Activated CD8-positive, alpha-beta T cell treated with anti-CD3 and anti-CD28 coated beads for 36 hours (primary cell): Measurements from ENCODE around the gene TRIM72. TPM values are rescaled to one million over a fixed set of nuclear protein-coding genes. Genes with fewer than 3 reads are reported as not detected.

Source experiments
- ATAC-seq: fragments of 200-7000 bp; cut with Tn5 transposase; one replicate; pipeline ENCODE4 v1.10.0; 2021; ENCODE audit warnings: mild to moderate bottlenecking, moderate library complexity
- CTCF ChIA-PET: fragments of 350-600 bp; sonication (Branson Sonifier 250); formaldehyde crosslinking; loops from one replicate; lab custom pipeline; 2021; ENCODE audit warnings: antibody characterized with exemption; lab: Charles Lee
- POLR2A ChIA-PET: fragments of 350-600 bp; sonication (Branson Sonifier 250); formaldehyde crosslinking; loops from one replicate; lab custom pipeline; 2021; ENCODE audit warnings: antibody characterized with exemption; lab: Charles Lee
- DNase-seq: peaks from one replicate; pipeline ENCODE4 v3.0.0-alpha.2; 2020
- H3K27ac Mint-ChIP-seq: one replicate; pipeline ENCODE4 v1.8.0; 2021; ENCODE audit warnings: mild to moderate bottlenecking, mixed read lengths
- H3K27me3 Mint-ChIP-seq: one replicate; pipeline ENCODE4 v1.8.0; 2021; ENCODE audit warnings: mixed read lengths
- H3K36me3 Mint-ChIP-seq: one replicate; pipeline ENCODE4 v1.8.0; 2021; ENCODE audit warnings: low read depth, mixed read lengths
- H3K4me1 Mint-ChIP-seq: one replicate; pipeline ENCODE4 v1.8.0; 2021; ENCODE audit warnings: low read depth, mixed read lengths
- H3K4me3 Mint-ChIP-seq: one replicate; pipeline ENCODE4 v1.8.0; 2021; ENCODE audit warnings: mild to moderate bottlenecking, moderate library complexity, mixed read lengths
- H3K9me3 Mint-ChIP-seq: one replicate; pipeline ENCODE4 v1.8.0; 2021; ENCODE audit warnings: mixed read lengths
- intact Hi-C: fragments of 100-400 bp; cut with micrococcal nuclease; formaldehyde crosslinking; loops from one replicate; pipeline ENCODE4 v1.10.0; 2022
- total RNA-seq, 2 experiments: library from RNA; stranded (reverse); gene quantifications; one replicate each; pipeline ENCODE4 v1.2.3, GENCODE V29; 2021
- TF ChIP-seq, protein P1 (sequence below): fragments of 200-600 bp; IDR thresholded peaks from one replicate; pipeline ENCODE4 v1.8.0; 2022; ENCODE audit warnings: antibody characterized with exemption, mild to moderate bottlenecking

Gene TRIM72
- total RNA-seq, 2 experiments from 2014 or later, result not detected

- peak overlapping the region; percentile 99 for H3K4me3 Mint-ChIP-seq
- no peaks in the 10 kb centered on the region for H3K27me3 Mint-ChIP-seq
- peaks cover under 1% of the 10 kb centered on the region for H3K9me3 Mint-ChIP-seq
- peaks cover 69% of the 10 kb centered on the region for H3K4me1 Mint-ChIP-seq
- DNase-seq (no peak), ATAC-seq (no peak)
- TF ChIP-seq, protein P1, sequence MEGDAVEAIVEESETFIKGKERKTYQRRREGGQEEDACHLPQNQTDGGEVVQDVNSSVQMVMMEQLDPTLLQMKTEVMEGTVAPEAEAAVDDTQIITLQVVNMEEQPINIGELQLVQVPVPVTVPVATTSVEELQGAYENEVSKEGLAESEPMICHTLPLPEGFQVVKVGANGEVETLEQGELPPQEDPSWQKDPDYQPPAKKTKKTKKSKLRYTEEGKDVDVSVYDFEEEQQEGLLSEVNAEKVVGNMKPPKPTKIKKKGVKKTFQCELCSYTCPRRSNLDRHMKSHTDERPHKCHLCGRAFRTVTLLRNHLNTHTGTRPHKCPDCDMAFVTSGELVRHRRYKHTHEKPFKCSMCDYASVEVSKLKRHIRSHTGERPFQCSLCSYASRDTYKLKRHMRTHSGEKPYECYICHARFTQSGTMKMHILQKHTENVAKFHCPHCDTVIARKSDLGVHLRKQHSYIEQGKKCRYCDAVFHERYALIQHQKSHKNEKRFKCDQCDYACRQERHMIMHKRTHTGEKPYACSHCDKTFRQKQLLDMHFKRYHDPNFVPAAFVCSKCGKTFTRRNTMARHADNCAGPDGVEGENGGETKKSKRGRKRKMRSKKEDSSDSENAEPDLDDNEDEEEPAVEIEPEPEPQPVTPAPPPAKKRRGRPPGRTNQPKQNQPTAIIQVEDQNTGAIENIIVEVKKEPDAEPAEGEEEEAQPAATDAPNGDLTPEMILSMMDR, result no peak
- H3K36me3 Mint-ChIP-seq, result peaks cover 78% of the 10 kb centered on the region
- POLR2A ChIA-PET, result interaction anchor here (0.8 to 13.8 kb wide), 7 partner anchors 12 to 275 kb away, joined by 3 to 482 read pairs (median 6); partner anchors contain the start of genes ARMC5, PYCARD and TRIM72
- H3K27ac Mint-ChIP-seq, result peak overlapping the region; percentile 86
- intact Hi-C loops, result loop anchor here (10.0 kb wide), 1 partner anchor 691 kb away; the partner anchor contains the start of gene ZNF267
- CTCF ChIA-PET, result interaction anchor here (1.5 kb wide), 1 partner anchor 41 kb away, joined by 5 read pairs; no protein-coding TSS in a partner anchor
Measured at GRCh38 chr16:31183432-31184428, 30.2 kb upstream of the TRIM72 start.

GRCh38 chr16:31184888-31185287 is 29.0 kb upstream of the TRIM72 start:
- DNase-seq, result no peak
- ATAC-seq, result no peak
- Mint-ChIP-seq H3K27ac (peak overlapping the region; percentile 77), H3K4me3 (peak overlapping the region; percentile 57), H3K4me1 (peaks cover 77% of the 10 kb centered on the region), H3K27me3 (no peaks in the 10 kb centered on the region), H3K9me3 (no peaks in the 10 kb centered on the region), H3K36me3 (peaks cover 90% of the 10 kb centered on the region)
- ChIA-PET POLR2A (interaction anchor here (0.8 to 13.8 kb wide), 6 partner anchors 12 to 274 kb away, joined by 3 to 482 read pairs (median 4); partner anchors contain the start of genes ARMC5 and PYCARD), CTCF (no interaction called here)
- intact Hi-C loops, result loop anchor here (10.0 kb wide), 1 partner anchor 690 kb away; the partner anchor contains the start of gene ZNF267
- TF ChIP-seq, protein P1, result no peak

DNA sequence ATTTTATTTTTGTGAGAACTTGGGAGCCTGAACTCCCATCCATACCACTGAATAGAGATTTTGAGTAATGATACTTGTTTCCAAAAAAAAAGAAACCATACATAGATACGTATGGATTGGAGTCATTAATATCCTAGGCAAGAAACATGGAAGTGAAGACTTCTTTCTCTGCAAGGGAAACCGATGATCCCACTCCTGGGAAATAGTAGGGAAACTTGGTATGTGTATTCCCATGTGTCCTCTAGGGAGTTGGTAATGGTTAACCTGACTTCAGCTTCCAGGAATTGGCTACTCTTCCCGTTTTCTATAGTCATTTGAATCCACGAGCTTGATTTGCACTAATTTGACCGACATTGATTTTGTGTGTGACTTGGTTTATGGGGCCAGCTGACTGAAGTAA is 28.6 kb upstream of the TRIM72 start:
- CTCF ChIA-PET, result no interaction called here

GRCh38 chr16:31186176-31186575 is 27.7 kb upstream of the TRIM72 start:
- Mint-ChIP-seq H3K36me3 (peaks cover 97% of the 10 kb centered on the region), H3K27ac (peak overlapping the region; percentile 77), H3K27me3 (no peaks in the 10 kb centered on the region), H3K4me1 (peaks cover 89% of the 10 kb centered on the region), H3K4me3 (peak overlapping the region; percentile 16), H3K9me3 (no peaks in the 10 kb centered on the region)
- intact Hi-C loops, result loop anchor here (10.0 kb wide), 1 partner anchor 689 kb away; the partner anchor contains the start of gene ZNF267
- ChIA-PET POLR2A (interaction anchor here (1.0 to 13.8 kb wide), 6 partner anchors 9 to 227 kb away, joined by 3 to 482 read pairs (median 5); partner anchors contain the start of genes PYCARD, ZNF646 and ZNF668), CTCF (interaction anchor here (1.0 kb wide), 1 partner anchor 44 kb away, joined by 3 read pairs; no protein-coding TSS in a partner anchor)
- ATAC-seq, result no peak
- no peak for DNase-seq
- TF ChIP-seq, protein P1, result no peak

More for the DNA sequence above, 28.6 kb upstream of the TRIM72 start:
- no peak for ATAC-seq
- H3K4me1 Mint-ChIP-seq, result peaks cover 81% of the 10 kb centered on the region
- no peaks in the 10 kb centered on the region for H3K9me3 Mint-ChIP-seq
- POLR2A ChIA-PET, result interaction anchor here (0.9 to 13.8 kb wide), 5 partner anchors 12 to 227 kb away, joined by 3 to 482 read pairs (median 5); partner anchors contain the start of genes PYCARD, ZNF646 and ZNF668
- peaks cover 94% of the 10 kb centered on the region for H3K36me3 Mint-ChIP-seq
- H3K4me3 Mint-ChIP-seq, result peak overlapping the region; percentile 57
- H3K27ac Mint-ChIP-seq, result peak overlapping the region; percentile 77
- DNase-seq, result no peak
- intact Hi-C loops, result loop anchor here (10.0 kb wide), 1 partner anchor 689 kb away; the partner anchor contains the start of gene ZNF267
- TF ChIP-seq, protein P1, result no peak
- H3K27me3 Mint-ChIP-seq, result no peaks in the 10 kb centered on the region
